GM23248 (cell line): ENCODE data around the gene SLC2A9.

Experiments used
- EZH2 ChIP-seq: fragments of 200-600 bp; sonication (generic); IDR thresholded peaks from 2 replicates; pipeline ENCODE4 v1.6.1; 2018; ENCODE audit warnings: antibody characterized with exemption, mild to moderate bottlenecking; ENCODE audit not compliant: insufficient read depth, poor library complexity, severe bottlenecking
- EZH2phosphoT487 ChIP-seq: fragments of 200-600 bp; sonication (generic); IDR thresholded peaks from 2 replicates; pipeline ENCODE4 v1.6.1; 2018; ENCODE audit warnings: antibody characterized with exemption, moderate library complexity, mild to moderate bottlenecking, low read depth; ENCODE audit not compliant: insufficient read depth

DNA sequence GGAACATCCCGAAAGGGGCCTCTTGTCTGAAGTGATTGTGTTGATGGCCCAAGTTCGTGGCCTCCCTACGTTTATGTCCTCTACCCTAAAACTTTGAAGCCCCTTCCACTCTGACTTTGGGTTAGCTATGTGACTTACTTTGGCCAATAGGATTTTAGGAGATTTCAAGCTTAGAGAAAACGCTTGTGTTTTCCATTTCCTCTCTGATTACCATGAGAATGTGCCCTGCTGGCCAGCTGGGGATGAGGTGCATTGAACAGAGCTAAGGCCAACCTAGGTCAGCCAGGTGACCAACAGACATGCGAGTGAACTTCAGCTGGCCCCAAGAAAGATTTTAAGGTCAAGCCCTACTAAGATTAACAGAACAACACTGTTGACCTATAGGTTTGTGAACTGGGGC, 82.4 kb downstream of the SLC2A9 start:
- TF ChIP-seq EZH2 (no peak), EZH2phosphoT487 (no peak)
